RPMI8226 (cell line): Measurements from ENCODE around the gene HSF2BP.
"Not testable (repeated sequence)": the region's sequence is repeated elsewhere in the genome, so short reads cannot be mapped to it uniquely, and the experiment has no call there.

Experiments
- DNase-seq: peaks from one replicate; pipeline ENCODE4 v3.0.0-alpha.2; 2015

The HSF2BP gene

DNA sequence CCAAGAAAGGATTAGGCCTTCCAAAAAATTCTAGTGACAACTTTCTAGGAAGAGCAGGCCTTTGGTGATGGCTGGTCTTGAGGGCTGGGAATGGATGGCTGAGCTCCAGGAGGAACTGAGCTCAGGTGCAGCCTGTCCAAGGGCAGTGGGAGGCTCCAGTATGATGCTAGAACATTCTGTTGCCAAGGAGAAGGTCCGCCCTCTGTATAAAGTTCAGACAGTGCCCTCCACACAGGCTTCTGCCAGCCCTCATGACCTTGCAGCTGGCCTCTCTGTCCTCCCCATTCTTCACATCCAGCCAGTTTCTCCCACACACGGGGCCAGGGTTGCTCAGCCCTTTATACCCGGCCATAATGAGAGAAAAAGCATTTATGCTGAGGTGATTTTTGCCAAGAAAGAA, 146.3 kb downstream of the HSF2BP start:
- DNase-seq = not testable (repeated sequence)

DNA sequence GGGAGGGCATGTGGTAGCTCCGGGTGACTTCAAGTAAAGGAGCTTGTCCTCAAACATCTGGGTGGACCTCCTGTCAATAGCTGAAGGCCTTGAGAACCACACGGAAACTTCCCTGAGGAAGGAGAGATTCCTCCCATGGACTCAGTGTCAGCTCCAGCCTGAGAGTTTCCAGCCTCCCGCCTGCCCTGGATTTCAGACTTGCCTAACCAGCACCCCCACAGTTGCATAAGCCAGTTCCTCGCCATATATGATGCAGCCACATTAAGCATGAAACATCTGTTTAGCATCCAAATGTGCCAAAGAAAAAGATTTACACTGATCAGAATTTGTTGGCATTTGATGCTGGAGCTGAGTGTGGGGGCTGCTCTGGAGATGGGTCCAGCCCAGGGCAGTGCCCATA, 148.1 kb downstream of the HSF2BP start:
- not testable (repeated sequence) for DNase-seq

GRCh38 chr21:43510669-43511068, 148.6 kb downstream of the HSF2BP start:
- not testable (repeated sequence) for DNase-seq

- not testable (repeated sequence) for DNase-seq
These were observed 155.4 kb downstream of the HSF2BP start for GRCh38 chr21:43503892-43504291.

- DNase-seq = not testable (repeated sequence)
These were observed 156.1 kb downstream of the HSF2BP start for GRCh38 chr21:43503075-43503750.

DNA sequence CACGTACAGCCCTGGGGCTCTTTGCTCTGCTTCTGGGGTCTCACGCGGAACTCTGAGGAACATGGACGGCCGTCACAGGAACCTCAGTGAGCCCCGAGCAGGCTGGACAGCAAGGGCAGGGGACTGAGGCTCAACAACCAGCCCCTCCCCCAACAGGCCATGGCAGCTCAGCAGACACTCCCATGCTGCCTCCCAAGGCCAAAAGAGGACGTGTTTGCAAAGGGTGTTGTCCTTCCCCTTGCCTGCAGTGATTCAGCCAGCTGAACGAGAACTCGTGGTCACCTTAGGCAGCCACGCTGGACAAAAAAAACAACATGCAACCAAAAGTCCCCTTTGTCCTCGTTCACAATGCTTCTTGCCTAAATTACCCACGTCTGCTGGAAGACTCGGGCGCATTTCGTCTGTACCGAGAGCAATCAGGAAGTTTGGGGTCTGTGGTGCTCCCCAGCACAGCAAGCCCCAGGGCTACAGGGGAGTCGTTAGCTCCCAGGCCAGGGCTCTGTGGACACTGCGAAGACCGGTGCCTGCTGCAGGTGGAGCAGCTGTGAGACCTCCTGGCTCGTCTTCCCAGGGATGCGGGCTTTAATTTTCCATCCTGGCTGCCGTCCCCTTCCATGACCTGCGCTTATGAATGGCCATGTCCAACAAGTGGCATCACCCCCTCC, 156.7 kb downstream of the HSF2BP start:
- DNase-seq = not testable (repeated sequence)

- not testable (repeated sequence) for DNase-seq
These were observed 160.4 kb downstream of the HSF2BP start for GRCh38 chr21:43498924-43499323.

DNA sequence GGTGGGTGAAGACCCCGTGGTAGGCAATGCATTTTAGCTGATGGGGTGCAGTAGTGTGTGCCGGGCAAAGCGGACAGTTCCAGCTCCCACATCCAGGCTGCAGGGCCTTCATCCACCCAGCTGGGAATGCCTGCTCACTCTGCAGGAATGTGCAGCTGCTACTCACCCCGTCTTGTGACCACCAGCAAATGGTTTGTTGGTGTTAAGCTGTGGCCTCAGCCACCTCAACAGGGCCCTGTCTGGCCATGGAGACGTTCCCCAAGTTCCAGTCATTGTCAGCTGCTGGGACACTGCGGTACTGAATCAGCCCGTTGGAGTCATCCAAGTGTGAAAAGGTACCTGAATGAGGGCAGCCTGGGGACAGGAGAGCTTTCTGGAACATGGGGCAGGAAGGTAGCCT, 161.2 kb downstream of the HSF2BP start:
- not testable (repeated sequence) for DNase-seq

DNA sequence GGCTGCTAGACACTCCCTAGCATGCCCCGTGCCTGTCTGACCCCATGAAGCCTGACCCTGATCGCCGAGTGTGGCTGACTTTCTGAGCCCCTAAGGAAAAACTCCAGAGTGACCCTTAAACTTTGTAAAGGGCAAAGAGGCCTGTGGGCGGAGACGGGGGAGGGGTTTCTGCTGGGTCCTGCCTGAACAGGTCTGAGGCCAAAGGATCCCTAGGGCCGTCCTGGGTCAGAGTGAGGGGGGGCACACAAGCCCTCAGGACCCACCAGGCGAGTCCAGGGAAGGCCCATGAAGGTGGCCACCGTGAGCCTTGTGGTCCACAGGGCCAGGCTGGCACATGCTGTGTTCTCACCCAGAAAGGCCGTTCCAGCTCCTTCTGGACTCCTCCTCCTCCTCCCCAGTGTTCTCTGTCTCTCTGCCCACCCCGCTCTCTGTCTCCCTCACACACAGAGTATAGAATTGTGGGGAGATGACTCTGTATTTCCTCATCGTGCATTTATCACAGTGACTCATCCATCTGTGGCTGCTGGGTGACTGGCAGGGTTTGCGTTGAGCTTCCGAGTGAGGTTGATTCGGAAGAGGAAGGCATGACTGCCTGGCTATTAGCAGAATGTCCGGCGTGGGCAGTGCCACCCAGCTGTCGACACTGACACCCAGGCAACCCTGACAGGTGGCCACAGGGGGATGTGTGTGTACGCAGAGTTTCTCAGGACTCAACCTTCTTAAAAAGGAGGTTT, 164.8 kb downstream of the HSF2BP start:
- DNase-seq = not testable (repeated sequence)

DNA sequence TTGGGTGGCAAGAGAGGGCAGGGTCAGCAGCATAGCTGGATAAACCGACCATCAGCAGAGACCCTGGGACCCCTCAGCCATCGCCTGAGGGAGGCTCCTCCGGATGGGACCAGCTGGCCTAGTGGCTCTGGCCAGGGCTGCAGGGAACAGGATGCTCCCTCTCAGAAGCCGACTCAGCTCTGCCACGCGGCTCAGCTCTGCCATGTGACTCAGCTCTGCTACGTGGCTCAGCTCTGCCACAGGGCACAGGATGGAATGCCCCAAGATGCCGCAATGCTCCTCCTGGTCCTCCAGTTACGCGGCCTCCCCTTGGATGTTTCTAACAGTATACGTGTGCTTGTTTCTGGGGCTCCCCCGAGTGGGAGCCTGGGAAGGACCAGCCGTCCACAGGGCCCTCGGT, 165.8 kb downstream of the HSF2BP start:
- not testable (repeated sequence) for DNase-seq

DNA sequence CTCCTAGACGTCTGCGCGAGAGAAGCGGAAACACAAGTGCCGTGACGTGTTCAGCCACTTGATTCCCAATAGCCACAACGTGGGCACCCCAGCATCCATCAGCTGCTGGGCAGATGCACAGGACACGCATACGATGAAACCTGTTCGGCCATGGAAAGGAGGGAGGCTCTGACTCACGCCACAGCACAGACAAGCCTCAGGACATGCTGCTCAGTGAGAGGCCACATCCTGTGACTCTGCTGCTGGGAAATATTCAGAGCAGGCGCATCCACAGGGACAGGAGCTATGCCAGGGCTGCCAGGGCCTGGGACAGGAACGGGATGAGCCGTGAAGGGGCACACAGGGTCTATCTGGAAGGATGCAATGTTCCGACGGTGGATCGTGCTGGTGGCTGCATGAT, 171.1 kb downstream of the HSF2BP start:
- DNase-seq = not testable (repeated sequence)

DNA sequence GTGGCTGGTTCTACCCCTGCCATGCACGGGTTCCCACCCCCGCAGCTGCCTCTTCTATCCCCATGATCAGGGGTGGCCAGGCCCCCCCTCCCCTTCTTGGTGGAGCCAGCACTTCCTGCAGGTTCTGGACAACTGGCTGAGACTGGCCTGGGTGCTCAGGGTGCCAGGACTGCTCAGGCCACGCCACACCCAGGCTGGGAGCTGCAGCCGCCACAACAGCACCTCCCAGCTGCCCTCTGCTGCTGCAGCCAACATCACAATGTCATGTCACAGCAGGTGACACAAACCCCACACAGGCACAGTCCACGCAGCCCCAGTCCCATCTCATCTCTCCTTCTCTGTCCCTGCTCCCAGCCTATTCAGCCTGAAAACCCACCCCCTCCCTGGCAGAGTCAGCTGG, 173.2 kb downstream of the HSF2BP start:
- DNase-seq = not testable (repeated sequence)

DNA sequence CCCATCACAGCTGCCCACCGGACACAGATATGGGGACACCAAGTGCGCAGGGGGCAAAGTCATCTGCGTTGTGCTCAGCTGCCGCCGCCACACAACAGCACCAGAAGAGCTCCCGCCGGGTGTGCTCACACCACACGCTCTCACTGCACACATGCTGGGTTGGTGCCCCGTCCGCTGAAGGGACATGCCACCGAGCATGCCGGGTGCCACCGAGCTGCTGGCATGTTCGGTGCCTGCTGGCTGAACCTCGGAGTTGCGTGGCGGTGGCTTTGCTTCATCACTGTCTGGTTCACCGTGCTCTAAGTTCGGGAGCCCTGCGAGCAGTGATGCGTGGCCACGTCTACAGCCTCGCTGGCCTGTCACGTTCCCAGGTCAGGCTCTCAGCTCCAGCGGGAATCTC, 174.3 kb downstream of the HSF2BP start:
- DNase-seq = not testable (repeated sequence)

DNA sequence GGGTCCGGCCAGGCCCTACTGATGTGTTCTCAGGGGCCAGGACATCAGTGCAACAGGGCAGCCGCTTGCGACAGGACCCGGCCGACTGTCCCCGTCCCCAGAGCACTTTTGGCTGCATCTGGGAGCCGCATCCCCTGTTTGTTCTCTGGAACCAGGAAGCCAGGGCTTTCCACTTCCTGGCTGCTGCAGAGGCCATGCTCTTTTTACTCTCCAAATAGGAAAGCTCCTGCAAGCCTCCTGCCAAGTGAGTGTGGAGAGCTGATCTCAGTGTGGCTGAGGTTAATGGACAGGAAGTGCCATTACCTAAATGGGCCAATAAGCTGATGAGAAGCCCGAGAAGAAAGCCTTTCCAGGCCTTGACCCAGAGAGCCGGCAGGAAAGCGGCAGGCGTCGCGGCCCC, 180.1 kb downstream of the HSF2BP start:
- not testable (repeated sequence) for DNase-seq
